HG03108 (cell line): ENCODE data around the gene KRT76.
"Not testable (repeated sequence)": the region's sequence is repeated elsewhere in the genome, so short reads cannot be mapped to it uniquely, and the experiment has no call there.

Experiments
- ATAC-seq: cut with Tn5 transposase; IDR thresholded peaks from one replicate; pipeline ENCODE4 v1.9.1; 2021; ENCODE audit warnings: moderate library complexity; ENCODE audit not compliant: unreplicated experiment

The KRT76 gene

DNA sequence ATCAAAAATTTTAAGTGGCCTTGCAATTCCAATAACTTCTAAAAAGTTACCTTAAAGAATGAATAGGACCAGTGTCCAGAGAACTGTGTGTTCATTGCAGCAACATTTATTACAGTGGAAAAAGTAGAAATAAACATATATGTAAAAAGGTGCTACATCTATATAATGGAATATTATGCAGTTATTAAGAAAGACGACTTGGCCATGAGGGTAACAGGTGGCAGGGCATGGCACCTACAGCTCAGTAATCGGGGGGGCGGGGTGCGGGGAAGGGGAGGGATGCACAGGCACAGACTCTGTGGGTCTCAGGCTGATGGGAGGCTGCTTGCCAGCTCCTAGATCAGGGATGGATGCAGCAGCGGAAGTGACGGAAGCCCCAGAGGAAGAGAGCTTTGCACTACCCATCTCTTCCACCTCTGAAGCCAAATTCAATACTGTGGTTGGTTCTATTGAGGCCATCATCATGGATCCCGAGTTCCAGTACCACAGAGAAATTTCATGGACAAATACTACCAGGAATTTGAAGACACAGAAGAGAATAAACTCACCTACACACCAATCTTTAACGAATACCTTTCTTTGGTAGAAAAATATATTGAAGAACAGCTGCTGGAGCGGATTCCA, 14.0 kb downstream of the KRT76 start:
- ATAC-seq: no peak

DNA sequence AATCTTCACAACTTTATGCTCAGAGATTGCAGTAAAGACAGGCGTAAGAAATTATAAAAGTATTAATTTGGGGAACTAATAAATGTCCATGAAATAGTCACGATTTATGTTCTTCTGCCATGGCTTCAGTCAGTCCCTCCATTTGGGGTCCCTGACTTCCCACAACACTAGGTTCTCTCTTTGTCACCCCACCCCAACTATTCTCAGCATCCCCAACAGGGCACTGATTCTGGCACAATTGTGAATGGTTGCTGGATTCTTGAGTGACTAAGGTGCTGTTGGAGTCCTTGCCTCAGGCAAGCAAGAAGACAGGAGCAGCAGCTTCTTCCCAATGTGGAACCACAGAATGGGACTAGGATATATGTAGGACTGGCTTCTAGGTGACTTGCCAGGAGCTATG, 15.3 kb downstream of the KRT76 start:
- ATAC-seq: no peak

DNA sequence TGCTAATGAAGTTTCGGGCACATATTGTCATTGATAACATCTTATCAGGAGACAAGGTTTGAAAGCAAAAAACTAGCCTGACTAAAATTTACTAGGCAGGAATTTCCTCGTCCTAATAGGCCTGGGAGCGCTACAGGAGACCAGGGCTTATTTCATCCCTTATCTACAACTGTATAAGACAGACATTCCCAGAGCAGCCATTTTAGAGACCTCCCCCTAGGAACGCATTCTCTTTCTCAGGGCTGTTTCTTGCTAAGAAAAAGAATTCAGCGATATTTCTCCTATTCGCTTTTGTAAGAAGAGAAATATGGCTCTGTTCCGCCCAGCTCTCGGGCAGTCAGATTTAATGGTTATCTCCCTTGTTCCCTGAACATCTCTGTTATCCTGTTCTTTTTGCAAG, 15.9 kb downstream of the KRT76 start:
- ATAC-seq: not testable (repeated sequence)

DNA sequence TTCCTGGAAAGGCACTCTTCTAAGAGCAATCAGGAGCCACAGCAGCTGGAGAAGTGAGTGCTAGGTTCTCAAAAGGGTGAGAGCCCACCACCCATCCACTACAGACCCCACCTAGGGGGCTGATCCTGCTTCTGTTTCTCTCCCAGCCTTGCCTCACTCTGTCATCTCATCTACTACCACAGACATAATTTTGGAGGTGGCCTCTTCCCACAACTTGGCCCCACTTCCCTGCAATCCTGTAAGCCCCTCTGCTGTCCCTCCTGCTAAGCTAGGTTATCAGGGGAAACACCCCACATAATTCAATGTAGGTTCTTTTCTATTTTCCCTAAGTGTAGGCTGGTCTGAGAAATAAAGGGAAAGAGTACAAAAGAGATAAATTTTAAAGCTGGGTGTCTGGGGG, 16.5 kb downstream of the KRT76 start:
- no peak for ATAC-seq

DNA sequence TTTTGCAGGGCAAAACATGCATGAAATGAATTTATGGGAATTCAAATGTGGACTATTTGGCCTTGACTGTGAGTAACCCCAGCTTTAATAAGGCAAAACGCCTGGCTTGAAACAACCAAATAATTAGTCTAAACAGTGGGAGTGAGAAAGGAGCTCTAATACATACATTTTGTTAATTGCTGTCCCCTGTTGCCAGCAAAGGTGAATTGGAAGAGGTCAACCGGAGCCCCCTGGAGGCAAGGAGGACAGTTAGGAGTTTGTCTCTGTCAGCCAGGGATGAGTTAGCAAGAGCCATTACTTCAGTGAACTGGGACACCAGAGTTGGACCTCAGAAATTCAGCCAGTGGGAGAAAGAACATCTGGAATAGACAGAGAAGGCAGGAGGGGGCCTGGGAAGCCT, 17.4 kb downstream of the KRT76 start:
- no peak for ATAC-seq

DNA sequence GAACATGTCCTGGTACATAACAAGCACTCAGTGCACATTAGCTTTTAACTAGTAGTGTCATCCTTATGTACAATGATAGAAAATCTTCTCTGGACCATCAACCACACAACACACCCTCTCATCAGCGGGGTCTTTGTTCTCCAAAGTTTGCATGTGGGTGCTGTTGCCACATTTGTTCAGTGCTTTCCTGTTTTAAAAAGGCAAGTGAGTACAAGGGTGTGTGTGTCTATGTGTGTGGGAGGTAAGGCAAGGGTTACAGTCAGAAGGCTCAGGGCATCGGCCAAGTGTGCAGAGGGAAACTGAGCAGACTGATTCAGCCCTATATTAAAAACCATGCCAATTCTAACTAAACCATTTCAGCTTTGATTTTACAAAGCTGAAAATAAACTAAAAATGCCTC, 17.9 kb downstream of the KRT76 start:
- no peak for ATAC-seq

DNA sequence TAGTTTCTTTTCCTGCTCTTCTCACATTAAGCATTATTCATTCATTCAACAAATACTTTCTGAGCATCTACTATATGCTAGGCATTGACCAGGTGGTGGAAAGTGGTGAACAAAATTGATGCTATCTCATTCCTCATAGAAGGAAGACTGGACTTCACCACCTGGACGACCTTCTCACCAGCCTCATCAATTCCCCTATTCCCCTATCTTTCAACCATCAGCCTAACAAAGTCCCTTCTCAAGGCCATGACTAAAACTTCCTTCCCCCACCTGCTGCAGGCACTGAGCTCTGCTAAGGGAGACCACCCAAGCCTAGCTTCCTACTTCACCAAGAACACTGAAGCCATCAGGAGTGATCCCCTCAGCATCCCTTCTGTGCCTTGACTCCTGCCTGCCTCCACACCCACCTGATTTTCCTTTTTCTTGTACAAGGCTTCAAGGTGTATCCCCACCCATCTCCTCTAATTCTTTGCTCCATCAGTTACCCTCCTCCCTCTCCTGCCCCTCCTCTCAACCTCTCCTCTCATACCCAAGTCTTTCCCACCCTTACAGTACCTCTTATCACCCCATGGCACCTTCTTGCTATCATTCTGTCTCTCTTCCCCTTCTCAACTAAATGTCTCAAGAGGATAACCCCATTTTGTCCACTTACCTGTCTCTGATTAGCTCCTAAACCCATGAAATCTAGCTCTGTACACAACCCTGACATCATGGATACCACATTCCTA, 19.5 kb downstream of the KRT76 start:
- no peak for ATAC-seq

DNA sequence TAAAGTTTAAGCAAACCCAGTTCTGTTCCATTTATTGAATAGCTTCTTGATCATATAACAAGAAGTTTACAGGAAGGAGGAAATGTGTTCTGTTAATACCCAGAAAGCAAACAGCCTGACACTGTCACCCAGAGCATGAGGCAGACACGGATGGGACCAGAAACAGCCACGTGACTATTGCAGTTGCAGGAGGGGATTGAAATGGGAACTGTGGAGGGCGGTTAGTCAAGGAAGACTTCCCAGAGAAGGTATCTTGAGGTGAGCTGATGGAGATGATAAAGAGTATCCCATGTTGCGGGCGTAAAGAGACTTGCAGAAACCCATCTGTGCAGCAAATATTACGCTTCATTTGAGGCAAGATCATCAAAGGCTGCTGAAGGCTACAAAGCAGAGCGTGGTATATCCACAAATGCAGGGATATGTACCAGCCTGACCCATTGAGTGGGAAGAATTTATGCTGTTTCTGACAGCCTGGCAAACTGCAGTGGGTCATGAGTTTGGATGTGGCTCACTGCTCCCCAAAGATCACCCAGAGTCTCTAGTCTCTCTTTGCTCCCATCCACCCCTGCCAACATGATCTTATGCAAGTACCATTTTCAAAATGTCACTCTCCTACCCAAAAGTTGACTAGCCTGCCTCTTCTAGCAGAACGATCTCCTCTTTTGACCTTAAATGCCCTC, 20.7 kb downstream of the KRT76 start:
- ATAC-seq: no peak

DNA sequence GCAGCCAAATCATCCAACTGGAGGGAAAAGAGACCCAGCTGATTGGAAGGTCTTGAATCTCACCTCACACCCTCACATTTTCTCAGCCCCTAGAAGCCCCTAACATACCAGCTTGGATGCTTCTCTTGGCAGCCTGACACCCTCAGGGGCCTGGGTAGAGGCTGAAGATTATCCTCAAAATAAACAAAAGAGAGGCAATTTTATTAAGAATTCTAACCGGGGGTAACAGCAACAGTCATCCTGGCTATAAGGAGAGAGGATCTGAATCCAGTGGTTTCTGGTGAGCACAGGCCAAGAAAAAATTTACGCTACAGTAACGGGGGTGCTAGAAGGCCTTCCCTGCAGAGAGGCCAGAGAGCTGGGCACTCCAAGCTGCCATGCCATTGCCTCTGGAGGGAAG, 21.6 kb downstream of the KRT76 start:
- no peak for ATAC-seq

DNA sequence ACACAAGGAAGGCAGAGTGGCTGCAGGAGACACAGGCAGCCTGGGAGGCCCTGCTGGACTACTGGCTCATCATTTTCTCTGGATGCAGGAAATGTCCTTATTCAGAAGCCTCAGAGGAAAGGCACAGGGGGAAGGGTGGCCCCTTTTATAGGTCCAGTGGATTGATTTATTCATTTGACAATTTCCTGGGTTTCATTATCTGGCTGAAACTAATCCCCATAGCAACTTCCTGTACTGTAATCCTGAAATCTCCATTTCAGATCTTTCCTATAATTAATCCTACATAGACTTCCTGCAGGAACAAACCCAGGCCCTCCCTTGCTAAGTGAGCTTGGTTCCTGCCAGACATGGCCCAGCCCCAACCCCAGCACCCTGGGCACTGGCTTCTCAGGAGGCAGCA, 23.0 kb downstream of the KRT76 start:
- ATAC-seq: no peak

DNA sequence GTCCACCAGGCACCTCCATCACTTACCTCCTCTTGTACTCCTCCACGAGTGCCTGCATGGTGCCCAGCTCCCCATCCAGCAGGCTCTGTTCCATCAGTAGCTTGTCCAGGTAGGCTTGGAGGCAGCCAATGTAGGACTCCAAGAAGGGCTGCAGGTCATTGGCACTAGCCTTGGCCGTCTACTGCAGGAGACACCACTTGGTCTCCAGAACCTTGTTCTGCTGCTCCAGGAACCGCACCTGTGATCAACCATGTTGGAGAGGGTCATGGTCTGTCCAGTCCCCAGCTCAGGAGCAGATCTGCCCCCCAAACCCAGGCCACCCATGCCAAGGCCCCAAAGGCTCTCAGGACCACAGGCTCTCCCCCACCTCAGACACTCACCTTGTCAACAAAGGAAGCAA, 23.9 kb downstream of the KRT76 start:
- ATAC-seq: no peak

DNA sequence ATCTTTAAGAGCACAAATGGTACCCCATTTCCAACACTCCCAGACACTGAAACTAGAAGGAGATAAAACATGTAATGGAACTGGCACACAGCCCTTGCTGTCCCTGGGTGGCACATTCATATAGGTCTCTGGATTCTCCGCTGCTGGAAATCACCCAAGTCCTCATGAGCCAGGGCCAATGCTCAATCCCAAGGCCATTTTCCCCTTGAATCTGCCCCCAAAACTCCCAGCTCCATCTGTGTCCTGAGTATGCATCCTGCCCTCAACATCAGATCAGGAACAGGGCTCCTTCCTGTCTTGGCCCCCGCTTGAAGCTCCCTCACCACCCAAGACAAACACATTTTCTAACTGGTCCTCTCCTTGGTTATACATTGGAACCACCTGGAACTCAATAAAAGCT, 24.6 kb downstream of the KRT76 start:
- ATAC-seq: no peak

DNA sequence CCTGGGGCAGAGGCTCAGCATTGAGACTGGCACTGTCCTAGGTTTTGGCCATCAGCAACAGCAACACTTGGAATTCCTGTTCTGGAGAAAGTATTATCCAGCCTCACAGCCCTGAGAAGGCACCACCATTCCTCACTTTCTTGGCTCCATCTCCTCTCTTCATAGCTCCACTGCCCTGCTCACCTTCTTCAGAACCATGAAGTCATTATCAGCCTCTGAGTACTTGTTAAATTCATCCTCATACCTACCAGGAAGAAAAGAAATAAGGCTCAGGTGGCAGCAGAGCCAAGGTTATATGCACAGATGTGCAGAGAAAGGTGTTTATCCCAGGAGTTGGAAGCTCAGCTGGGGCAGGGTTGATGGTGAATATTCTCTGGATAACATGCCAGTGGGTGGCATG, 25.4 kb downstream of the KRT76 start:
- ATAC-seq: no peak

DNA sequence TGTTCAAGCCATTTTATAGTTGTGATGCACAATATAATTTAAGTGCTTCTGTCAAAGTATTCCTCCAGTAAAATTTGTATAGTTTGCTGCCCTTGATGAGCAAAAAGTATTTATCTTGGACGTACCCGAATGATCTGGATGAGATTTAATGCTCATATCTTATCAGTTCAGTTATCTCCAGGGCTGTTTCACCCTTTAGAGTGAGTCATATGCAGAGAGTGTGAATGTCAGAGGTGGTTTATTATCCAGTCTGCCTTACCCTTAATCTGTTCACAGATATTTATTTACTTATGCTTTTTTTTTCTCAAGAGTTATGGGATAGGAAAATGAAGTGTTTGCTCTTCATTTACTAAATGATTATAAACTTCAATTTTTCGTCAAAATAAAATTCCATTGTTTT, 26.6 kb downstream of the KRT76 start:
- ATAC-seq: not testable (repeated sequence)

DNA sequence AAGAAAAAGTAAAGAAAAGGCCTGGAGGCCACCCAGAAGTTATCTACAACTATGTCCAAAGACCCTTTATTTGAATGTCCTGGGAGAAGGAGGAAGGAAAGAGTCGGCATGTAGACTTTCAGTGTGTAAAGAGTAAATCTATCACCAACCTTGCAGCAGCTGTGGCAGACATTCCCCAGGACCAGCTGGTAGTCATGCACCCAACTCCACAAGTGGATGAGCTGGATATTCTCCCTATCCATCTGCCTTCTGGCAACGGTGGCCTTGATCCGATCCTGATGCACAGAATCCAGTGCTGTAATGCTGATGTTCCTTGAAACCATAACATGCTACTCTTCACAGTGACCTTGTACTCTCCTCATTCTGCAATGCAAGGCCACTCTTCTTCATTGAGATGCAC, 27.3 kb downstream of the KRT76 start:
- ATAC-seq: no peak

DNA sequence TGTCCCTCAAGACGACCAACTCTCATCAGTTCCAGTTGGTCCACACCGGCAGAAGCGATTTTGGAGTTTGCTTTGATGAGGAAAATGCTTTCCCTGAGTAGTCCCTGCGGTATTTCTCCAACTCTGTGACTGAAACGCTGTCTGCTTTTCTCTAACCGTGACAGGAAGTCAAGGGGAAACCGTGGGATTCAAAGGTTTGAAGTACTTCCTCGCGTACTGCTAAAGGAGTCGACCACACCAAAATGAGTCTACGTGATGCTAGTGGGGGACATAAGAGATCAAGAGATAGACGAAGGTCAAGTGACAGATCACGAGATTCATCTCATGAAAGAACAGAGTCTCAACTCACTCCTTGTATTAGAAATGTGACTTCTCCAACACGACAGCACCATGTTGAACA, 28.6 kb downstream of the KRT76 start:
- ATAC-seq: no peak

DNA sequence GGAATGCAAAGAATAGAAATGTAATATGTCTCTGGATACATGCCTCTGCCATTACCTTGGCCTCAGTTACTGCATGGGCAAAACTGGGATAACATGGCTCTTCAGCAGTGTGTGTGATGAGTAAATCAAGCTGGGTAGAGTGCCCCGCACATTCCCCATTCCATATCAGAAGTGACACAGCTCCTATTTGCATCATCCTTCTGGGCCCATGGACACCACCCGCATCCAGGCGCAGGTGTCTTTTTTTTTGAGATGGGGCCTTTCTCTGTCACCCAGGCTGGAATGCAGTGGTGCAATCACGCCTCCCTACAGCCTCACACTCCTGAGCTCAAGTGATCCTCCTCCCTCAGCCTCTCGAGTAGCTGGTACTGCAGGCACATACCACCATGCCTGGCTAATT, 31.6 kb downstream of the KRT76 start:
- no peak for ATAC-seq

DNA sequence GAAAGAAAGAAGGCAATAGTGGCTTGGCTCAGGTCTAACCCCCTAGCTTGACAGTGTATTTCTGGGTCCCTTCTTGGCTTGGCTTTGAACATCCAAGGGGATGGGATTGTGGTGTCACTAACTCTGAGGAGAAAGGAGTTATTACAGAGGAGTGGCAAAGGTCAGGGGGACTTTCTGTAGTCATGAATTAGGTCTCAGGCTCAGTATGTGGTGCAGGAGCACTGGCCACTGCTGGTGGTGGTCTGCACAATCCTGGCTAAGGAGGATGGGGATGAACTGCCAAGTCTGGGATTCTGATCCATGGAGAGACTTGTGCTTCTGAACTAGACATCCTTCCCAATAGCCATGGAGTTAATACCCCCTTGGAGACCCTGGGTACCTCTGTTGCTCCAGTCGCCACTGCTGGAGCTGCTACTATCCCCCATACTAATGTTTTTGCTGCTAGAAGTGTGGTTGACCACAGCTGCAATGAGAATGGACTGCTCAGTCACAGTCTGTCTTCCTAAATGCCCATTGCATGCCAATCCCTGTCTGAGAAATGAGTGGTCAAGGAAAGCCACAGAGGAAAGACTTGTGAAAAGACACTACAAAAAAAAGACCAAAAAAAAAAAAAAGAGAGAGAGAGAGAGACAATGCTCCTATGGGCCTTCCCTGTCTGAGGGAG, 32.5 kb downstream of the KRT76 start:
- no peak for ATAC-seq

DNA sequence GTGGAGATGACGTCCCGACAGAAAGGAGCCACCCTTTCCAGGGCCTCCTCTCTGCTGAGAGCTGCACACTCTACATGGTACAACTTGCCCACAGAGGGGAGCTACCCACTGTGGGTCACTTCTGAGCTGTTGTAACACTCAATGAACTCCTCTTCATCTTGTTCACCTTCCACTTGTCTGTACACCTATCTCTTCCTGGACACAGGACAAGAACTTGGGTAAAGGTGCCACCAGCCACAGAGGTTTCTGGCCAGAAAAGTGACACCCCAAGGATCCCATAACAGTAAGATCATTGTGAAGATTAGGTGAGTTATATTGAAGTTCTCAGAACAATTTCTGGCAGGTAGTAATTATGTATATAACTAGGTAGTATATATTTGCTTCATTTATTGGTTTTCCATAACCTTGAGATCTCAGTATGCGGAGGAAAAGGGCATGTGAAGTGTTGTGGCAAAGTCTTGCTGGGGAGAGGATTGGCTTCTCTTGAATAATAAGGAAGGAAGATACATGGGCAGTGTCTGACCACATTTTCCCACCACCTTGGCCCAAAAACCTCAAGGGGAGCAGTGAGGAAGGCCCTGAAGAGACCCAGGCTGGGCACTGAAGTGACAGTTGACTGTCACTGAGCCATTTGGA, 34.2 kb downstream of the KRT76 start:
- no peak for ATAC-seq

DNA sequence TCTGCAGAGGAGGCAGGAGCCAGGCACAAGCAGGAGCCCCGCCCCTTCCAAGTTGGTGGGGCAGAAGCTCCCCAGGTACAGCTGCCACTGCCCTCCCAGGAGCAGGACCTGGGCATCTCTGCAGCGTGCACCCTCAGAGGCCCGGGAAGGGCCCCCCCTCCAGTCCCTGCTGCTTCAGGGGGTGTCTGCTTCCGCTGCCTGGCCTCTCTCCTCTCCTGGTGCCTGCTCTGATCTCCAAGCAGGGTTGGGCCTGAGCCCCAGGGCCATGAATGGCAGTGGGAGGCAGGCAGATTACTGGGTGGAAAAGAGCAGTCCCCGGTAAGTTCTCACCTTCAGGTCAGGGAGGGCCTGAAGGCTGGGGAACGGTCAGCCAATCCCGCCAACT, 35.0 kb downstream of the KRT76 start:
- no peak for ATAC-seq

DNA sequence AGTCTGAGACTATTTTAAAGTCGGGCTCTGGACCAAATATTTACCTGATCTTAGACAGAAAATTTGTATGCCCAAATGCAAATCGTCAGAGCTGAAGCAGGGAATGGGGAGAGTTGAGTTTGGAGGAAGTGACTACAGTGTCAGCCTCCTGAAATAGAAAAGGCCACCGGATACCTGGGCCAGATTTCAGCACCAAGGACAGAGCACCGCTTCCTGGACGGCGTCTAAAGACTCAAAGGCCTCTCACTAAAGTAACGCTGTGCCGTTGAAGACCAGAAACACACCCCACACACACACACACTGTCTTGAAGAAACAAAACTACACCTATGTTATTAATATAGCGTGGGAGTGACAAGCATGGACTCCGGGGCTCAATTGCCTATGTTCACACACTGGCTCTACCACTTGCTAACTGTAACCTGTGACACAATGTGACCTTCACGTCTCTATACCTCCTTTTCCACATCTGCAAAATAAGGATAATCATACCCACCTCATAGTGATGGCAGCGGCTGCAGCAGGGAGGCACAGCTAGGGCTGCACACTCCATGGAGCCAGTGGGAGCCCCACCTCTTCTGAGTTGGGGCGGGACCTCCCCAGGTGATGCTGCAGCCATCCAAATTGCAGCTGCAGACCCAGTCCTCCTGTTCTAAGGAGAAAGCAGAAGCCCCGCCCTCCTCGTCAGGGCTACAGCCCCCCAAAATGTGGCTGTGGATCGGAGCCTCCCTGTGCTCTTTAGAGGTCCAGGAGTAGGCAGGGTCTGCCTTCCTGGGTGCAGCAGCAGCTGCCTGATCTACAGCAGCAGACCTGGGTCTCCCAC, 35.6 kb downstream of the KRT76 start:
- no peak for ATAC-seq
